ENCODE results near the gene ZNF618. TPM values are rescaled to one million over a fixed set of nuclear protein-coding genes. Genes with fewer than 3 reads are reported as not detected.

Gene ZNF618
- total RNA-seq, 2 experiments from 2014 or later = not detected

DNA sequence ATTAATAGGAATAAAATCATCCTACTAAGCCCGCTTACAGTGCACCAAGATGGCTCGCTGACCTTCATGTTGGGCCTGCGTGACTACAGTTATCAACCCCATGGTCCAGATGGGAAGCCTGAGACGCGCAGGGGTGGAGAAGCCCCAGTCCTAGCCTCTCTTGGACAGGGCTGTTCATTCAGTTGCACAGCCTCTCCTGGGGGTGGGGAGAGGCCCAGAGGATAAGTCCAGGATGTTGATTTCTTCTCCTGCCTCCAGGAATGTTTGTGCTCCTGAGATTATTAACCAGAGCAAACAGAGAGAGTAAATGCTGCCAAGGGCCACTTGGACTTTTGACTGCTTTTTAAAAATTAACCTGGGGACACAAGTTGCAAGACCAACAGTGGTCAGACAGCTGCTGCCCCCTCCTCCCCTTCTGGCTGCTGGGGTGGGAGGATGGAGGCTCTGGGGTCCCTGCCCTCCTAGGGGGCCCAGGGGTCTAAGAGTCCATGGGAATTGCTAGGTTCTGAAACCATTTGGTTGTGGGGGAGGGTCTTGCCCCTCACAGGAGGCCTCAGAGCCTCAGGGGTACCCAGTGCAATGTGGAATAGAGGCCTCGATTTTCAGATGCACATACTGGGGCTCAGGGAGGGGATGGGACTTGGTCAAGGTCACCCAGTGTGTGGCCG is 204.8 kb downstream of the ZNF618 start:
- POLR2A ChIA-PET = no interaction called here
- no peak for TF ChIP-seq EZH2phosphoT487 (IDR thresholded peaks at IDR 0.05; ENCODE audit: borderline replicate concordance, low read depth, low read length)
- TF ChIP-seq, protein P1, sequence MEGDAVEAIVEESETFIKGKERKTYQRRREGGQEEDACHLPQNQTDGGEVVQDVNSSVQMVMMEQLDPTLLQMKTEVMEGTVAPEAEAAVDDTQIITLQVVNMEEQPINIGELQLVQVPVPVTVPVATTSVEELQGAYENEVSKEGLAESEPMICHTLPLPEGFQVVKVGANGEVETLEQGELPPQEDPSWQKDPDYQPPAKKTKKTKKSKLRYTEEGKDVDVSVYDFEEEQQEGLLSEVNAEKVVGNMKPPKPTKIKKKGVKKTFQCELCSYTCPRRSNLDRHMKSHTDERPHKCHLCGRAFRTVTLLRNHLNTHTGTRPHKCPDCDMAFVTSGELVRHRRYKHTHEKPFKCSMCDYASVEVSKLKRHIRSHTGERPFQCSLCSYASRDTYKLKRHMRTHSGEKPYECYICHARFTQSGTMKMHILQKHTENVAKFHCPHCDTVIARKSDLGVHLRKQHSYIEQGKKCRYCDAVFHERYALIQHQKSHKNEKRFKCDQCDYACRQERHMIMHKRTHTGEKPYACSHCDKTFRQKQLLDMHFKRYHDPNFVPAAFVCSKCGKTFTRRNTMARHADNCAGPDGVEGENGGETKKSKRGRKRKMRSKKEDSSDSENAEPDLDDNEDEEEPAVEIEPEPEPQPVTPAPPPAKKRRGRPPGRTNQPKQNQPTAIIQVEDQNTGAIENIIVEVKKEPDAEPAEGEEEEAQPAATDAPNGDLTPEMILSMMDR (conservative IDR thresholded peaks at IDR 0.05; ENCODE audit: low read length) = no peak
- H2AFZ ChIP-seq (ENCODE audit: low read length) = no peak overlapping the region
- CTCF ChIA-PET (ENCODE audit: unreplicated experiment) = no interaction called here
- no peak overlapping the region for H3K27ac ChIP-seq (ENCODE audit: low read depth, low read length, poor library complexity, severe bottlenecking)
- intact Hi-C loops (cut with micrococcal nuclease; ENCODE audit: unreplicated experiment) = no loop called here
- no peak overlapping the region for H3K4me2 ChIP-seq (ENCODE audit: low read length)
- no peaks in the 10 kb centered on the region for H3K9me2 ChIP-seq (ENCODE audit: insufficient read depth, low read length)
- H3K9me3 ChIP-seq (ENCODE audit: low read length) = no peaks in the 10 kb centered on the region
- no peaks in the 10 kb centered on the region for H3K36me3 ChIP-seq (ENCODE audit: insufficient read depth, low read length)
- no TSS peak for BruUV-seq (replicated peaks)
- H3K79me2 ChIP-seq (ENCODE audit: insufficient read depth, low read depth, low read length) = no peaks in the 10 kb centered on the region
- no peak overlapping the region for H3K4me3 ChIP-seq (ENCODE audit: low read depth, low read length, poor library complexity, severe bottlenecking)
- H4K20me1 ChIP-seq (ENCODE audit: insufficient read depth, low read length) = no peaks in the 10 kb centered on the region
- no peaks in the 10 kb centered on the region for H3K4me1 ChIP-seq (ENCODE audit: insufficient read depth, low read length, poor library complexity, severe bottlenecking)
- no peak for DNase-seq (ENCODE audit: low spot score)

DNA sequence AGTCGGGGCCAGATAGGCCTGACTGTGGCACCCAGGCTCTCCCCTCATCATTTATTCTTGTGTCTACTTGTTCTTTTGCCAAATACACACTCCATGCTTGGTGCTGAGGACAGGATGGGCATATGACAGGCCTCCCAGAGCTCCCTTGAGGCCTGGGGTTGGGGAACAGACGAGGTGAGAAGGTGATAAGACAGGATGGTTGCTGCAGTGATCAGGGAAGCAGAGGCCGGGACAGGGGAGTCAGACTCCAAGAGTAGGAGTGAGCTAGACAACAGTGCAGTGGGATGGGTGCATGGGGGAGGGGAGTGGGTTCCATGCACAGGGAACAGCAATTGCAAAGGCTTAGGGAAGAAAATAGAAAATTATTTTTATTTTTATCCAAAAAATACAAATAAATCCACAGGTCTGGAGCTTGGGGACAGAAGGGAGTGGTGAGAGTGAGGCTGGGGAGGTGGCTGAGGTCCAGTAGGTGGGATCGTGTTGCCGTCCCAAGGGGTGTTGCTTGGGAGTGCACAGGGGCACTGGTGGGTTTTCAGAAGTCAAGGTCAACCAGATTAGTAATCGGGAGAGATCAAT is 205.4 kb downstream of the ZNF618 start:
- Histone ChIP-seq H3K36me3 (ENCODE audit: insufficient read depth, low read length) (no peaks in the 10 kb centered on the region), H3K27ac (ENCODE audit: low read depth, low read length, poor library complexity, severe bottlenecking) (no peak overlapping the region), H3K4me1 (ENCODE audit: insufficient read depth, low read length, poor library complexity, severe bottlenecking) (no peaks in the 10 kb centered on the region), H4K20me1 (ENCODE audit: insufficient read depth, low read length) (no peaks in the 10 kb centered on the region), H3K4me3 (ENCODE audit: low read depth, low read length, poor library complexity, severe bottlenecking) (no peak overlapping the region), H3K4me2 (ENCODE audit: low read length) (no peak overlapping the region), H3K9me3 (ENCODE audit: low read length) (no peaks in the 10 kb centered on the region), H3K9me2 (ENCODE audit: insufficient read depth, low read length) (no peaks in the 10 kb centered on the region), H2AFZ (ENCODE audit: low read length) (no peak overlapping the region), H3K79me2 (ENCODE audit: insufficient read depth, low read depth, low read length) (no peaks in the 10 kb centered on the region)
- no TSS peak for BruUV-seq (replicated peaks)
- POLR2A ChIA-PET = no interaction called here
- CTCF ChIA-PET (ENCODE audit: unreplicated experiment) = interaction anchor here (0.8 kb wide), 1 partner anchor 209 kb away, joined by 4 read pairs; no protein-coding TSS in a partner anchor
- DNase-seq (ENCODE audit: low spot score) = no peak
- no peak for TF ChIP-seq EZH2phosphoT487 (IDR thresholded peaks at IDR 0.05; ENCODE audit: borderline replicate concordance, low read depth, low read length)
- TF ChIP-seq, protein P1 (conservative IDR thresholded peaks at IDR 0.05; ENCODE audit: low read length) = no peak
- intact Hi-C loops (cut with micrococcal nuclease; ENCODE audit: unreplicated experiment) = loop anchor here (1.0 kb wide), 1 partner anchor 210 kb away; no protein-coding TSS in a partner anchor
